HEK293 (cell line): ENCODE data around the gene FSTL4.

ENCODE experiments used
- CTCF ChIA-PET: fragments of 350-600 bp; formaldehyde crosslinking; extraction: SDS; loops from one replicate; lab custom pipeline; 2021; ENCODE audit warnings: antibody characterized with exemption; lab: Yijun Ruan, JAX
- POLR2A ChIA-PET: fragments of 300-600 bp; formaldehyde crosslinking; extraction: SDS; loops from one replicate; lab custom pipeline; 2020; ENCODE audit warnings: antibody characterized with exemption, inconsistent platforms; lab: Yijun Ruan, JAX
- H3K27ac ChIP-seq: fragments of 200-500 bp; sonication (Bioruptor generic); 2 replicates; pipeline ENCODE4 v1.5.1; 2014; ENCODE audit warnings: low read depth, low read length, control low read depth, inconsistent platforms; ENCODE audit errors: extremely low read depth
- H3K36me3 ChIP-seq, 2 experiments: fragments of 200-500 bp in 1 of 2; sonication (Bioruptor generic) in 1 of 2; 1 replicate in 1 of 2; 2 replicates in 1 of 2; pipeline ENCODE4 v1.5.1; 2014 to 2017; ENCODE audit warnings: inconsistent platforms in 2 of 2, low read length in 2 of 2; ENCODE audit not compliant: control insufficient read depth in 2 of 2, insufficient read depth in 1 of 2
- H3K4me1 ChIP-seq: fragments of 200-500 bp; sonication (Bioruptor generic); 2 replicates; pipeline ENCODE4 v1.5.1; 2014; ENCODE audit warnings: mild to moderate bottlenecking, low read length, inconsistent platforms; ENCODE audit not compliant: control insufficient read depth, insufficient read depth
- H3K4me3 ChIP-seq: 2 replicates; pipeline ENCODE4 v1.5.1; 2011; ENCODE audit warnings: low read depth, mild to moderate bottlenecking, control low read depth, low read length, moderate library complexity
- H3K9me3 ChIP-seq: fragments of 200-500 bp; sonication (Bioruptor generic); 2 replicates; pipeline ENCODE4 v1.5.1; 2014; ENCODE audit warnings: low read depth, low read length, inconsistent platforms; ENCODE audit not compliant: control insufficient read depth, insufficient read depth
- BCL11B ChIP-seq: fragments of 450-650 bp; formaldehyde crosslinking; IDR thresholded peaks from 2 replicates; pipeline ENCODE4 v1.5.1; 2016; ENCODE audit warnings: low read depth, missing biosample characterization, missing genetic modification characterization
- KLF9 ChIP-seq: fragments of 450-650 bp; formaldehyde crosslinking; IDR thresholded peaks from 2 replicates; pipeline ENCODE4 v1.5.1; 2016; ENCODE audit warnings: missing biosample characterization, missing genetic modification characterization, low read depth
- MYNN ChIP-seq: fragments of 450-650 bp; formaldehyde crosslinking; IDR thresholded peaks from 2 replicates; pipeline ENCODE4 v1.5.1; 2016; ENCODE audit warnings: missing biosample characterization, missing genetic modification characterization, borderline replicate concordance
- MZF1 ChIP-seq: fragments of 450-650 bp; formaldehyde crosslinking; IDR thresholded peaks from 2 replicates; pipeline ENCODE4 v1.5.1; 2017; ENCODE audit warnings: missing biosample characterization, missing genetic modification characterization, borderline replicate concordance
- SP2 ChIP-seq: fragments of 450-650 bp; formaldehyde crosslinking; IDR thresholded peaks from 2 replicates; pipeline ENCODE4 v1.5.1; 2016; ENCODE audit warnings: missing biosample characterization, missing genetic modification characterization
- ZBTB21 ChIP-seq: fragments of 450-650 bp; formaldehyde crosslinking; IDR thresholded peaks from 2 replicates; pipeline ENCODE4 v1.5.1; 2017; ENCODE audit warnings: missing biosample characterization, missing genetic modification characterization
- ZBTB48 ChIP-seq: fragments of 450-650 bp; formaldehyde crosslinking; IDR thresholded peaks from 2 replicates; pipeline ENCODE4 v1.5.1; 2016; ENCODE audit warnings: missing biosample characterization, missing genetic modification characterization
- ZNF184 ChIP-seq: fragments of 450-650 bp; IDR thresholded peaks from 2 replicates; pipeline ENCODE4 v1.5.1; 2018; ENCODE audit warnings: missing biosample characterization, mild to moderate bottlenecking, missing genetic modification characterization
- ZNF19 ChIP-seq: fragments of 450-650 bp; formaldehyde crosslinking; IDR thresholded peaks from 2 replicates; pipeline ENCODE4; 2016; ENCODE audit warnings: missing biosample characterization, missing genetic modification characterization, low read depth
- ZNF202 ChIP-seq: fragments of 450-650 bp; formaldehyde crosslinking; IDR thresholded peaks from 2 replicates; pipeline ENCODE4 v1.5.1; 2016; ENCODE audit warnings: missing biosample characterization, missing genetic modification characterization, borderline replicate concordance
- ZNF23 ChIP-seq: fragments of 450-650 bp; formaldehyde crosslinking; IDR thresholded peaks from 2 replicates; pipeline ENCODE4 v1.5.1; 2016; ENCODE audit warnings: missing biosample characterization, missing genetic modification characterization, borderline replicate concordance
- ZNF248 ChIP-seq: fragments of 450-650 bp; formaldehyde crosslinking; IDR thresholded peaks from 2 replicates; pipeline ENCODE4 v1.5.1; 2017; ENCODE audit warnings: missing biosample characterization, missing genetic modification characterization
- ZNF274 ChIP-seq, 2 experiments: fragments of 200-500 bp in 1 of 2; fragments of 450-650 bp in 1 of 2; sonication (Bioruptor generic) in 1 of 2; formaldehyde crosslinking in 1 of 2; IDR thresholded peaks; 2 replicates each; pipeline versions ENCODE4 v1.5.1 to v1.6.1; 2014 to 2016; ENCODE audit warnings: borderline replicate concordance in 1 of 2, inconsistent platforms in 1 of 2, low read length in 1 of 2, missing biosample characterization in 1 of 2, missing genetic modification characterization in 1 of 2
- ZNF302 ChIP-seq: fragments of 450-650 bp; formaldehyde crosslinking; IDR thresholded peaks from 2 replicates; pipeline ENCODE4 v1.5.1; 2016; ENCODE audit warnings: missing biosample characterization, missing genetic modification characterization, low read depth
- ZNF311 ChIP-seq: fragments of 450-650 bp; formaldehyde crosslinking; IDR thresholded peaks from 2 replicates; pipeline ENCODE4 v1.5.1; 2017; ENCODE audit warnings: missing biosample characterization, missing genetic modification characterization, borderline replicate concordance
- ZNF473 ChIP-seq: fragments of 450-650 bp; formaldehyde crosslinking; IDR thresholded peaks from 2 replicates; pipeline ENCODE4 v1.5.1; 2017; ENCODE audit warnings: missing biosample characterization, missing genetic modification characterization
- ZNF600 ChIP-seq: fragments of 450-650 bp; formaldehyde crosslinking; IDR thresholded peaks from 2 replicates; pipeline ENCODE4 v1.5.1; 2016; ENCODE audit warnings: missing biosample characterization, missing genetic modification characterization
- ZNF623 ChIP-seq: fragments of 450-650 bp; formaldehyde crosslinking; IDR thresholded peaks from 2 replicates; pipeline ENCODE4 v1.5.1; 2016; ENCODE audit warnings: missing biosample characterization, missing genetic modification characterization
- ZNF624 ChIP-seq: fragments of 450-650 bp; formaldehyde crosslinking; IDR thresholded peaks from 2 replicates; pipeline ENCODE4 v1.5.1; 2017; ENCODE audit warnings: missing biosample characterization, missing genetic modification characterization
- ZNF701 ChIP-seq: fragments of 450-650 bp; formaldehyde crosslinking; IDR thresholded peaks from 2 replicates; pipeline ENCODE4 v1.5.1; 2016; ENCODE audit warnings: missing biosample characterization, missing genetic modification characterization
- TF ChIP-seq, protein P1 (sequence below): fragments of 450-650 bp; formaldehyde crosslinking; IDR thresholded peaks from 2 replicates; pipeline ENCODE4 v1.5.1; 2016; ENCODE audit warnings: missing biosample characterization, missing genetic modification characterization
- TF ChIP-seq, protein P2 (sequence below): fragments of 450-650 bp; formaldehyde crosslinking; IDR thresholded peaks from 2 replicates; pipeline ENCODE4 v1.5.1; 2016; ENCODE audit warnings: missing biosample characterization, missing genetic modification characterization
- TF ChIP-seq, protein P3 (sequence below): fragments of 450-650 bp; formaldehyde crosslinking; IDR thresholded peaks from 2 replicates; pipeline ENCODE4 v1.5.1; 2016; ENCODE audit warnings: missing biosample characterization, missing genetic modification characterization
- TF ChIP-seq, protein P4 (sequence below): fragments of 450-650 bp; formaldehyde crosslinking; IDR thresholded peaks from 2 replicates; pipeline ENCODE4 v1.5.1; 2016; ENCODE audit warnings: missing biosample characterization, missing genetic modification characterization, borderline replicate concordance

The FSTL4 gene

DNA sequence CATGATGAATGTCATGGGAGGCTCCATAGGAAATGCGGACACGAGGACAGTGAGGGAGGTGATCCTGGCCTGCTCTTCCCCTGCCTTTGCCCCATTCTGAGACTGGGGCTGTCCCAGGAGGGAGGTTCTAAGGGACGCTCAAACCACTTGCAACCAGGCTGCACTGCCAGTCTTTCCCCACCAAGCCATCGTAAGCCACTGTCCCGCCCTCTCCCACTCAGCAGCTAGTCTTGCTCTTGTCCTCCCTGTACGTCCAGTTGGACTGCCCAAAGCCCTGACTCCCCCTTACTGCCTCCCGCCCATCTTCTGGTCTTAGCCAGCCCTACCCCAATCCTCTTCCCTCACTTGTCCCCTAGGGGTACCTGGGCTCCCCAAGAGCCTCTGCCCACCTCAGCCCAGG, 115.7 kb downstream of the FSTL4 start:
- Histone ChIP-seq H3K36me3 (no peaks in the 10 kb centered on the region), H3K4me1 (no peaks in the 10 kb centered on the region), H3K4me3 (no peak overlapping the region), H3K27ac (no peak overlapping the region), H3K9me3 (no peaks in the 10 kb centered on the region)
- ChIA-PET POLR2A (no interaction called here), CTCF (no interaction called here)
- TF ChIP-seq, protein P1, sequence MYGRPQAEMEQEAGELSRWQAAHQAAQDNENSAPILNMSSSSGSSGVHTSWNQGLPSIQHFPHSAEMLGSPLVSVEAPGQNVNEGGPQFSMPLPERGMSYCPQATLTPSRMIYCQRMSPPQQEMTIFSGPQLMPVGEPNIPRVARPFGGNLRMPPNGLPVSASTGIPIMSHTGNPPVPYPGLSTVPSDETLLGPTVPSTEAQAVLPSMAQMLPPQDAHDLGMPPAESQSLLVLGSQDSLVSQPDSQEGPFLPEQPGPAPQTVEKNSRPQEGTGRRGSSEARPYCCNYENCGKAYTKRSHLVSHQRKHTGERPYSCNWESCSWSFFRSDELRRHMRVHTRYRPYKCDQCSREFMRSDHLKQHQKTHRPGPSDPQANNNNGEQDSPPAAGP: no peak
- no peak for TF ChIP-seq MYNN
- TF ChIP-seq SP2 (tag by site-specific recombination): no peak
- TF ChIP-seq, protein P2, sequence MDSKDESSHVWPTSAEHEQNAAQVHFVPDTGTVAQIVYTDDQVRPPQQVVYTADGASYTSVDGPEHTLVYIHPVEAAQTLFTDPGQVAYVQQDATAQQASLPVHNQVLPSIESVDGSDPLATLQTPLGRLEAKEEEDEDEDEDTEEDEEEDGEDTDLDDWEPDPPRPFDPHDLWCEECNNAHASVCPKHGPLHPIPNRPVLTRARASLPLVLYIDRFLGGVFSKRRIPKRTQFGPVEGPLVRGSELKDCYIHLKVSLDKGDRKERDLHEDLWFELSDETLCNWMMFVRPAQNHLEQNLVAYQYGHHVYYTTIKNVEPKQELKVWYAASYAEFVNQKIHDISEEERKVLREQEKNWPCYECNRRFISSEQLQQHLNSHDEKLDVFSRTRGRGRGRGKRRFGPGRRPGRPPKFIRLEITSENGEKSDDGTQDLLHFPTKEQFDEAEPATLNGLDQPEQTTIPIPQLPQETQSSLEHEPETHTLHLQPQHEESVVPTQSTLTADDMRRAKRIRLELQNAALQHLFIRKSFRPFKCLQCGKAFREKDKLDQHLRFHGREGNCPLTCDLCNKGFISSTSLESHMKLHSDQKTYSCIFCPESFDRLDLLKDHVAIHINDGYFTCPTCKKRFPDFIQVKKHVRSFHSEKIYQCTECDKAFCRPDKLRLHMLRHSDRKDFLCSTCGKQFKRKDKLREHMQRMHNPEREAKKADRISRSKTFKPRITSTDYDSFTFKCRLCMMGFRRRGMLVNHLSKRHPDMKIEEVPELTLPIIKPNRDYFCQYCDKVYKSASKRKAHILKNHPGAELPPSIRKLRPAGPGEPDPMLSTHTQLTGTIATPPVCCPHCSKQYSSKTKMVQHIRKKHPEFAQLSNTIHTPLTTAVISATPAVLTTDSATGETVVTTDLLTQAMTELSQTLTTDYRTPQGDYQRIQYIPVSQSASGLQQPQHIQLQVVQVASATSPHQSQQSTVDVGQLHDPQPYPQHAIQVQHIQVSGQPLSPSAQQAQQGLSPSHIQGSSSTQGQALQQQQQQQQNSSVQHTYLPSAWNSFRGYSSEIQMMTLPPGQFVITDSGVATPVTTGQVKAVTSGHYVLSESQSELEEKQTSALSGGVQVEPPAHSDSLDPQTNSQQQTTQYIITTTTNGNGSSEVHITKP (tag by site-specific recombination): no peak
- no peak for TF ChIP-seq ZNF23 (tag by site-specific recombination)
- TF ChIP-seq ZNF19 (tag by site-specific recombination): no peak
- TF ChIP-seq, protein P3, sequence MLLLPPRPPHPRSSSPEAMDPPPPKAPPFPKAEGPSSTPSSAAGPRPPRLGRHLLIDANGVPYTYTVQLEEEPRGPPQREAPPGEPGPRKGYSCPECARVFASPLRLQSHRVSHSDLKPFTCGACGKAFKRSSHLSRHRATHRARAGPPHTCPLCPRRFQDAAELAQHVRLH (tag by site-specific recombination): no peak
- TF ChIP-seq KLF9 (tag by site-specific recombination): no peak
- no peak for TF ChIP-seq ZNF248 (tag by site-specific recombination)
- TF ChIP-seq ZBTB21: no peak
- TF ChIP-seq ZNF274 (IDR thresholded peaks at IDR 0.05; ENCODE audit: low read length): no peak
- TF ChIP-seq ZNF274 (tag by site-specific recombination; IDR thresholded peaks at IDR 0.05; ENCODE audit: borderline replicate concordance): no peak

DNA sequence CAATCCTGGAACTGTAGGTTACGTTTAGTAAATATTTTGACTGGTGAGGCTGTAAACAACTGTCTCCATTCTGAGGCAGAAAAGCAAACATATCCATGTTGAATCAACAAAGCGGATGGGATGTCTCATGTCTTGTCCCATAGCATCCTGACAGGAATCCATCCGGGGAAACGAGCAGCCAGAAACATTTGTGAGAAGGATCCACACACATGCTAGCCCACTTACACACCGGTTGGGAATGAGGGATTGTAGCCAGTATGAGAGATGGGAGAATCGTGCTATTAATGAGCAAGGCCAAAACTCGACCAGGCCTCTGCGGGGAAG, 117.5 kb downstream of the FSTL4 start:
- ChIA-PET CTCF (interaction anchor here (0.6 kb wide), 1 partner anchor 10 kb away, joined by 3 read pairs; no protein-coding TSS in a partner anchor), POLR2A (no interaction called here)
- Histone ChIP-seq H3K4me1 (no peaks in the 10 kb centered on the region), H3K4me3 (no peak overlapping the region), H3K27ac (no peak overlapping the region), H3K9me3 (no peaks in the 10 kb centered on the region), H3K36me3 (no peaks in the 10 kb centered on the region)
- TF ChIP-seq, protein P2 (tag by site-specific recombination): no peak
- TF ChIP-seq KLF9 (tag by site-specific recombination) (no peak), ZNF202 (tag by site-specific recombination) (no peak), ZNF473 (tag by site-specific recombination) (no peak), ZNF302 (tag by site-specific recombination) (no peak), ZNF701 (tag by site-specific recombination) (no peak), MZF1 (tag by site-specific recombination) (no peak), ZNF311 (tag by site-specific recombination) (no peak), ZNF600 (tag by site-specific recombination) (no peak), ZNF624 (no peak), ZNF623 (tag by site-specific recombination) (no peak), ZNF184 (no peak), BCL11B (tag by site-specific recombination) (no peak), ZBTB48 (tag by site-specific recombination) (no peak)
- TF ChIP-seq, protein P4, sequence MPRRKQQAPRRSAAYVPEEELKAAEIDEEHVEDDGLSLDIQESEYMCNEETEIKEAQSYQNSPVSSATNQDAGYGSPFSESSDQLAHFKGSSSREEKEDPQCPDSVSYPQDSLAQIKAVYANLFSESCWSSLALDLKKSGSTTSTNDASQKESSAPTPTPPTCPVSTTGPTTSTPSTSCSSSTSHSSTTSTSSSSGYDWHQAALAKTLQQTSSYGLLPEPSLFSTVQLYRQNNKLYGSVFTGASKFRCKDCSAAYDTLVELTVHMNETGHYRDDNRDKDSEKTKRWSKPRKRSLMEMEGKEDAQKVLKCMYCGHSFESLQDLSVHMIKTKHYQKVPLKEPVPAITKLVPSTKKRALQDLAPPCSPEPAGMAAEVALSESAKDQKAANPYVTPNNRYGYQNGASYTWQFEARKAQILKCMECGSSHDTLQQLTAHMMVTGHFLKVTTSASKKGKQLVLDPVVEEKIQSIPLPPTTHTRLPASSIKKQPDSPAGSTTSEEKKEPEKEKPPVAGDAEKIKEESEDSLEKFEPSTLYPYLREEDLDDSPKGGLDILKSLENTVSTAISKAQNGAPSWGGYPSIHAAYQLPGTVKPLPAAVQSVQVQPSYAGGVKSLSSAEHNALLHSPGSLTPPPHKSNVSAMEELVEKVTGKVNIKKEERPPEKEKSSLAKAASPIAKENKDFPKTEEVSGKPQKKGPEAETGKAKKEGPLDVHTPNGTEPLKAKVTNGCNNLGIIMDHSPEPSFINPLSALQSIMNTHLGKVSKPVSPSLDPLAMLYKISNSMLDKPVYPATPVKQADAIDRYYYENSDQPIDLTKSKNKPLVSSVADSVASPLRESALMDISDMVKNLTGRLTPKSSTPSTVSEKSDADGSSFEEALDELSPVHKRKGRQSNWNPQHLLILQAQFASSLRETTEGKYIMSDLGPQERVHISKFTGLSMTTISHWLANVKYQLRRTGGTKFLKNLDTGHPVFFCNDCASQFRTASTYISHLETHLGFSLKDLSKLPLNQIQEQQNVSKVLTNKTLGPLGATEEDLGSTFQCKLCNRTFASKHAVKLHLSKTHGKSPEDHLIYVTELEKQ (tag by site-specific recombination): no peak
